WTC11 (cell line): Measurements from ENCODE around the gene GPR3. TPM values are rescaled to one million over a fixed set of nuclear protein-coding genes. Genes with fewer than 3 reads are reported as not detected.

Experiments used
- ATAC-seq: fragments of 200-7000 bp; cut with Tn5 transposase; 2 replicates; pipeline ENCODE4 v1.10.0; 2021; ENCODE audit warnings: mild to moderate bottlenecking, moderate library complexity
- CTCF ChIA-PET: fragments of 300-600 bp; sonication (Branson Sonifier 250); formaldehyde crosslinking; loops from one replicate; lab custom pipeline; 2021; ENCODE audit warnings: antibody characterized with exemption; lab: Charles Lee
- POLR2A ChIA-PET: fragments of 350-600 bp; sonication (Branson Sonifier 250); formaldehyde crosslinking; loops from one replicate; lab custom pipeline; 2021; ENCODE audit warnings: antibody characterized with exemption; lab: Charles Lee
- DNase-seq: peaks from one replicate; pipeline ENCODE4 v3.0.0; 2021; ENCODE audit warnings: low spot score
- H3K27ac Mint-ChIP-seq: 2 replicates; pipeline ENCODE4 v1.8.0; 2021; ENCODE audit warnings: mixed read lengths
- H3K27me3 Mint-ChIP-seq: 2 replicates; pipeline ENCODE4 v1.8.0; 2021; ENCODE audit warnings: low read depth, mild to moderate bottlenecking, moderate library complexity, mixed read lengths
- H3K36me3 Mint-ChIP-seq: 2 replicates; pipeline ENCODE4 v1.8.0; 2021; ENCODE audit warnings: mixed read lengths
- H3K4me1 Mint-ChIP-seq: 2 replicates; pipeline ENCODE4 v1.8.0; 2022; ENCODE audit warnings: mixed read lengths
- H3K4me3 Mint-ChIP-seq: 2 replicates; pipeline ENCODE4 v1.8.0; 2021; ENCODE audit warnings: mild to moderate bottlenecking, moderate library complexity, mixed read lengths
- H3K9me3 Mint-ChIP-seq: 2 replicates; pipeline ENCODE4 v1.8.0; 2021; ENCODE audit warnings: mixed read lengths
- CTCF ChIP-seq: fragments of 200-600 bp; IDR thresholded peaks from 2 replicates; pipeline ENCODE4 v1.8.0; 2022; ENCODE audit warnings: antibody characterized with exemption
- EMX1 ChIP-seq: fragments of 250-450 bp; sonication (Bioruptor Pico); IDR thresholded peaks from 2 replicates; pipeline ENCODE4 v1.8.0; 2021; ENCODE audit warnings: mild to moderate bottlenecking
- ETV6 ChIP-seq: sonication (generic); formaldehyde crosslinking; IDR thresholded peaks from 2 replicates; pipeline ENCODE4 v1.8.1; 2022; ENCODE audit warnings: mild to moderate bottlenecking, missing genetic modification reagents
- FOXK1 ChIP-seq: sonication (generic); formaldehyde crosslinking; IDR thresholded peaks from 2 replicates; pipeline ENCODE4 v1.8.0; 2022; ENCODE audit warnings: mild to moderate bottlenecking, moderate library complexity, missing genetic modification reagents
- FOXP1 ChIP-seq: sonication (generic); formaldehyde crosslinking; IDR thresholded peaks from 2 replicates; pipeline ENCODE4 v1.8.0; 2022; ENCODE audit warnings: missing genetic modification reagents, mild to moderate bottlenecking, moderate library complexity, borderline replicate concordance
- GRHL2 ChIP-seq: fragments of 250-450 bp; sonication (Bioruptor Pico); IDR thresholded peaks from 2 replicates; pipeline ENCODE4 v1.8.0; 2022; ENCODE audit warnings: mild to moderate bottlenecking, moderate library complexity; ENCODE audit not compliant: insufficient replicate concordance, severe bottlenecking
- MYBL2 ChIP-seq: sonication (generic); formaldehyde crosslinking; IDR thresholded peaks from 2 replicates; pipeline ENCODE4 v1.8.1; 2023; ENCODE audit warnings: mild to moderate bottlenecking, moderate library complexity, missing genetic modification reagents
- NR3C1 ChIP-seq: sonication (generic); formaldehyde crosslinking; conservative IDR thresholded peaks from 2 replicates; pipeline ENCODE4 v1.8.1; 2023; ENCODE audit warnings: low read depth, mild to moderate bottlenecking, missing genetic modification reagents
- OVOL2 ChIP-seq: fragments of 250-450 bp; sonication (Bioruptor Pico); IDR thresholded peaks from 2 replicates; pipeline ENCODE4 v1.9.0; 2021; ENCODE audit warnings: mild to moderate bottlenecking, borderline replicate concordance
- PRDM15 ChIP-seq: sonication (generic); formaldehyde crosslinking; IDR thresholded peaks from 2 replicates; pipeline ENCODE4 v1.8.0; 2022; ENCODE audit warnings: missing genetic modification reagents
- PRRX2 ChIP-seq: fragments of 250-450 bp; sonication (Bioruptor Pico); IDR thresholded peaks from 2 replicates; pipeline ENCODE4 v1.8.0; 2021; ENCODE audit warnings: mild to moderate bottlenecking
- ZNF263 ChIP-seq: sonication (generic); formaldehyde crosslinking; IDR thresholded peaks from 2 replicates; pipeline ENCODE4 v1.8.1; 2022; ENCODE audit warnings: low read depth, mild to moderate bottlenecking, moderate library complexity, missing genetic modification reagents
- ZNF671 ChIP-seq: fragments of 250-450 bp; sonication (Bioruptor Pico); IDR thresholded peaks from 2 replicates; pipeline ENCODE4 v1.8.0; 2021; ENCODE audit warnings: mild to moderate bottlenecking
- total RNA-seq: library from RNA; stranded (reverse); gene quantifications from 3 replicates; pipeline ENCODE4 v1.2.3, GENCODE V29; 2021
- TF ChIP-seq, protein P1 (sequence below): sonication (generic); formaldehyde crosslinking; IDR thresholded peaks from 2 replicates; pipeline ENCODE4 v1.8.0; 2023; ENCODE audit warnings: missing genetic modification reagents
- TF ChIP-seq, protein P2 (sequence below): sonication (generic); formaldehyde crosslinking; IDR thresholded peaks from 2 replicates; pipeline ENCODE4 v1.8.0; 2022; ENCODE audit warnings: mild to moderate bottlenecking, missing genetic modification reagents

The GPR3 gene
- total RNA-seq, 1 experiment from 2014 or later: 12.4 TPM

- TF ChIP-seq CTCF (no peak), FOXK1 (CRISPR knock-in tag) (0 out of 2 replicates have a peak, but pooled peaks have one; percentile 6), PRDM15 (CRISPR knock-in tag) (peak; percentile 22; the same call in 1 of the 2 replicates), FOXP1 (CRISPR knock-in tag) (peak; percentile 57; the same call in 1 of the 2 replicates), OVOL2 (CRISPR knock-in tag) (no peak), ZNF263 (no peak), ZNF671 (CRISPR knock-in tag) (no peak), ETV6 (0 out of 2 replicates have a peak, but pooled peaks have one; percentile 44)
- TF ChIP-seq, protein P1, sequence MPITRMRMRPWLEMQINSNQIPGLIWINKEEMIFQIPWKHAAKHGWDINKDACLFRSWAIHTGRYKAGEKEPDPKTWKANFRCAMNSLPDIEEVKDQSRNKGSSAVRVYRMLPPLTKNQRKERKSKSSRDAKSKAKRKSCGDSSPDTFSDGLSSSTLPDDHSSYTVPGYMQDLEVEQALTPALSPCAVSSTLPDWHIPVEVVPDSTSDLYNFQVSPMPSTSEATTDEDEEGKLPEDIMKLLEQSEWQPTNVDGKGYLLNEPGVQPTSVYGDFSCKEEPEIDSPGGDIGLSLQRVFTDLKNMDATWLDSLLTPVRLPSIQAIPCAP (CRISPR knock-in tag): 0 out of 2 replicates have a peak, but pooled peaks have one; percentile 21
- peak overlapping the region; percentile 68 for H3K27ac Mint-ChIP-seq
- peaks cover 9% of the 10 kb centered on the region; the same call in 1 of the 2 replicates for H3K36me3 Mint-ChIP-seq
- peaks cover 2% of the 10 kb centered on the region; the same call in 1 of the 2 replicates for H3K27me3 Mint-ChIP-seq
- DNase-seq (peak; percentile 39), ATAC-seq (peak; percentile 27)
- POLR2A ChIA-PET: interaction anchor here (0.9 to 2.0 kb wide), 2 partner anchors 35 to 43 kb away, joined by 3 to 6 read pairs; no protein-coding TSS in a partner anchor
- CTCF ChIA-PET: interaction anchor here (0.7 to 4.5 kb wide), 13 partner anchors 8 to 54 kb away, joined by 3 to 36 read pairs (median 4); partner anchors contain the start of gene MAP3K6
- no peaks in the 10 kb centered on the region for H3K9me3 Mint-ChIP-seq
- H3K4me3 Mint-ChIP-seq: peak overlapping the region; percentile 67
- peaks cover 44% of the 10 kb centered on the region for H3K4me1 Mint-ChIP-seq
These were observed 49.4 kb upstream of the GPR3 start for GRCh38 chr1:27342778-27343638.

- Mint-ChIP-seq H3K4me1 (peaks cover 45% of the 10 kb centered on the region), H3K27me3 (peaks cover 2% of the 10 kb centered on the region; the same call in 1 of the 2 replicates), H3K36me3 (peaks cover 9% of the 10 kb centered on the region; the same call in 1 of the 2 replicates), H3K27ac (peak overlapping the region; percentile 68; the same call in 1 of the 2 replicates), H3K4me3 (peak overlapping the region; percentile 29; the same call in 1 of the 2 replicates), H3K9me3 (no peaks in the 10 kb centered on the region)
- DNase-seq (no peak), ATAC-seq (no peak)
- CTCF ChIA-PET: interaction anchor here (1.2 to 4.5 kb wide), 5 partner anchors 14 to 53 kb away, joined by 4 to 36 read pairs (median 4); no protein-coding TSS in a partner anchor
- POLR2A ChIA-PET: interaction anchor here (0.9 kb wide), 1 partner anchor 43 kb away, joined by 3 read pairs; no protein-coding TSS in a partner anchor
- no peak for TF ChIP-seq MYBL2 (CRISPR knock-in tag)
- no peak for TF ChIP-seq NR3C1 (CRISPR knock-in tag)
- TF ChIP-seq PRRX2 (CRISPR knock-in tag): no peak
These were observed 48.8 kb upstream of the GPR3 start for GRCh38 chr1:27343639-27344025.

- Mint-ChIP-seq H3K27ac (no peak overlapping the region), H3K9me3 (no peaks in the 10 kb centered on the region), H3K36me3 (peaks cover 9% of the 10 kb centered on the region; the same call in 1 of the 2 replicates), H3K4me1 (peaks cover 40% of the 10 kb centered on the region), H3K4me3 (no peak overlapping the region), H3K27me3 (peaks cover 7% of the 10 kb centered on the region)
- ATAC-seq: no peak
- ChIA-PET CTCF (interaction anchor here (1.1 to 3.3 kb wide), 4 partner anchors 12 to 44 kb away, joined by 4 to 13 read pairs (median 6); no protein-coding TSS in a partner anchor), POLR2A (interaction anchor here (1.0 to 1.1 kb wide), 2 partner anchors 12 to 13 kb away, joined by 3 read pairs; no protein-coding TSS in a partner anchor)
- no peak for DNase-seq
- TF ChIP-seq EMX1 (no peak), GRHL2 (CRISPR knock-in tag) (no peak)
- TF ChIP-seq, protein P2, sequence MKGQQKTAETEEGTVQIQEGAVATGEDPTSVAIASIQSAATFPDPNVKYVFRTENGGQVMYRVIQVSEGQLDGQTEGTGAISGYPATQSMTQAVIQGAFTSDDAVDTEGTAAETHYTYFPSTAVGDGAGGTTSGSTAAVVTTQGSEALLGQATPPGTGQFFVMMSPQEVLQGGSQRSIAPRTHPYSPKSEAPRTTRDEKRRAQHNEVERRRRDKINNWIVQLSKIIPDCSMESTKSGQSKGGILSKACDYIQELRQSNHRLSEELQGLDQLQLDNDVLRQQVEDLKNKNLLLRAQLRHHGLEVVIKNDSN (CRISPR knock-in tag): no peak
These were observed 47.1 kb upstream of the GPR3 start for GRCh38 chr1:27345272-27345671.
